ENCODE measurements around the gene MYD88.
"Not testable (repeated sequence)": the region's sequence is repeated elsewhere in the genome, so short reads cannot be mapped to it uniquely, and the experiment has no call there.

MYD88 gene

DNA sequence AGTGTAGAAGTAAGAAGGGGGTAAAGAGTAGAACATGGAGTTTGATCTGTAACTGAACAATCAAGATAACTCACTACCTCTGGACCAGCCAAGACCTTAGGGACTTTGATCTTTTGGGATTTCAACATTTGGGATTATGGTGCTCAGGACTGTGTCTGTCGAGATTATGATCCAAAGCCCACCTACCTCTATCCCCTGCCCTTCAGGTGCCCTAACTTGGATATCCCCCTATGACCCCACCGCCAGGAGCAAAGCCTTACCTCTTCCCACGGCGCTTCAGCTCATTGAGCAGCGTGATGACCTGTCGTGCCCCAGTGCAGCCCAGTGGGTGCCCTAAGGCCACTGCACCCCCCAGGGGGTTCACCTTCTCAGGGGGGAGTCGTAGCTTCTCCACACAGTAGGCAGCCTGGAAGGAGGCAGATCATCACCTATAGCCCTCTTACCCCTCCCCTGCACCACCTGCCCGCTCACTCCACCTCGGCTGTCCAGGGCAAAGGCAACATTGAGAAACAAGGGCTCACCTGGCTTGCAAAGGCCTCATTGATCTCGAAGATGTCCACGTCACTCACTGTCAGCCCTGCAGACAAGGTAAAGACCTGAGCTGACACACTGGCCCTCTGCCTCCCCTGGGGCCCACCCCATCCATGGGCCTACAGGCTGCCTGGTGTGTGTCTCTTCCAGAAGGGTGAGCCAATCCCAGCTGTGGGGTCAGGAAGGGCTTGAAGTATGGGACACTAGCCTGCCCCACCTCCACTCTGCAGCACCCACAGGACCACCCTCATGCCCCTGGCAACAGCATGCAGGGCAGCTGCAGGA lies 12.9 kb upstream of the MYD88 start:
- H4K20me1 ChIP-seq = peaks cover 97% of the 10 kb centered on the region

DNA sequence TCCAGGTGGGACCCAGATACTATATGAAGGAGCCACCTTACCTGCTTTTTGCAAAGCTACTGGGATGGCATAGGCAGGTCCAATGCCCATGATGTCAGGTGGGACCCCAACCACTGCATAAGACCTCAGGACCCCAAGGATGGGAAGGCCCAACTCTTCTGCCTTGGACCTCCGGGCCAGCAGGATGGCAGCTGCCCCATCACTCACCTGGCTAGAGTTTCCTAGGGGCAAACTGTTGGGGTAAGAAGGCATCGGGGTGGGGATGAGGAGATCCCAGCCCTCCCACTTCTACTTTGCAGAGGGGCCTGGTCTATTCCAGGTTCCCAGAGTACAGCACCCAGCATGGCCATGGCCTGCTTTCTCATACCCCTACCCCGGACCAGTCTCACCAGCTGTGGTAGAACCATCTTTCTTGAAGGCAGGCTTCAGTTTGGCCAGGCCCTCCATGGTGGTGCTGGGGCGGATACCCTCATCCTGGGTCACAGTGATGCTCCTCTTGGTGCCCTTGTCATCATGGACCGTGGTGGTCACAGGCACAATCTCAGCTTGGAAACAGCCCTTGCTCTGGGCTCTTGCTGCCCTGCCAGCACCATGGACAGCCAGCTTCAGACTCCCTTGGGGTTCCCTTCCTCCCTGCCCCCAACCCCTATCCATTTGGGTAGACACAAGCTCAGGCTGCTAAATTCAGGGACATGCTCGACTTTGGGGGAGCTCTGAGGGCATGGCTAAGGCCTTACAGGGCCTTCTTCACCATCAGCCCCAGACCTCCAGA lies 12.2 kb upstream of the MYD88 start:
- Histone ChIP-seq H4K20me1 (peaks cover 99% of the 10 kb centered on the region), H3K4me1 (peaks cover 15% of the 10 kb centered on the region), H3K27me3 (no peaks in the 10 kb centered on the region)

More for the DNA sequence above, 12.9 kb upstream of the MYD88 start:
- no peak for TF ChIP-seq Cebpa-rat (IDR thresholded peaks at IDR 0.05)
- Histone ChIP-seq H3K9me3 (no peaks in the 10 kb centered on the region), H3K27ac (no peak overlapping the region), H3K4me1 (peaks cover 10% of the 10 kb centered on the region), H3K4me2 (no peak overlapping the region), H3K36me3 (peaks cover 99% of the 10 kb centered on the region), H3K9ac (no peak overlapping the region), H3K27me3 (no peaks in the 10 kb centered on the region), H3K4me3 (no peak overlapping the region)

DNA sequence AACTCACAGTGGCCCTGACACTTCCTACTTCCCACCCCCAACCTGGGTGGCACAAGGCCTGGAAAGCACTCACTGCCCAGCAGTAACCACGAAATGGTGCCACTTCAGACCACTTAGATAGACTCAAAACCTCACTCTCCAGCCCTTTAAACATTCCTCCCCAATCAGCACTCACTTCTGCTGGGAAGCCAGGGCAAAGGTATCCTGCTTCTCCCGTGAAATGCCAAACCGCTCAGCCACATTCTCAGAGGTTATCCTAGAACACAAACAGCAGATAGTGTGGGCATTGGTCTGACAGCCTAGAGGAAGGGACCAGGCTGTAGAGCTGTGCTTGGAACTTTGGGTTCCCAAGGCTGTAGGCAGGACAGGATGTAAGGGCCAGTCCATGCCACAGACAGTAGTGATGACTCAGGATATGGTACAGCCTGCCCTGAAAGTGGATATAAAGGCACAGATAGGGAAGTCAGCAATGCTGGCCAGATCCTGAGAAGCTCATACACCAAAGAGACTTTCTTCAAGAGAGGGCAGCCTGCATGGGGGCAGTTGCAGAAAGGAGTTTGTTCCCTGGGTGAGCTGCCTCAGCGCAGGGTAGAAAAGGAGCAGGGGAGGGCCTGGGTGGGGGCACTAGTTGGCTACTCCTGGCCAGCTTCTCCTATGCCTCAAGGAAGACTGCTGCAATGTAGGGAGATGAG lies 10.7 kb upstream of the MYD88 start:
- H3K27me3 ChIP-seq = no peaks in the 10 kb centered on the region
- H3K27ac ChIP-seq = no peak overlapping the region
- no peak overlapping the region for H3K4me2 ChIP-seq
- H3K4me3 ChIP-seq = no peak overlapping the region
- peaks cover 99% of the 10 kb centered on the region for H4K20me1 ChIP-seq
- peaks cover 99% of the 10 kb centered on the region for H3K36me3 ChIP-seq
- peaks cover 19% of the 10 kb centered on the region for H3K4me1 ChIP-seq
- TF ChIP-seq Cebpa-rat (IDR thresholded peaks at IDR 0.05) = no peak
- no peak overlapping the region for H3K9ac ChIP-seq
- no peaks in the 10 kb centered on the region for H3K9me3 ChIP-seq

More for the DNA sequence above, 12.2 kb upstream of the MYD88 start:
- no peak for TF ChIP-seq Cebpa-rat (IDR thresholded peaks at IDR 0.05)
- H3K4me2 ChIP-seq = no peak overlapping the region
- H3K4me3 ChIP-seq = no peak overlapping the region
- H3K9me3 ChIP-seq = no peaks in the 10 kb centered on the region
- no peak overlapping the region for H3K27ac ChIP-seq
- H3K9ac ChIP-seq = no peak overlapping the region
- H3K36me3 ChIP-seq = peaks cover 99% of the 10 kb centered on the region

DNA sequence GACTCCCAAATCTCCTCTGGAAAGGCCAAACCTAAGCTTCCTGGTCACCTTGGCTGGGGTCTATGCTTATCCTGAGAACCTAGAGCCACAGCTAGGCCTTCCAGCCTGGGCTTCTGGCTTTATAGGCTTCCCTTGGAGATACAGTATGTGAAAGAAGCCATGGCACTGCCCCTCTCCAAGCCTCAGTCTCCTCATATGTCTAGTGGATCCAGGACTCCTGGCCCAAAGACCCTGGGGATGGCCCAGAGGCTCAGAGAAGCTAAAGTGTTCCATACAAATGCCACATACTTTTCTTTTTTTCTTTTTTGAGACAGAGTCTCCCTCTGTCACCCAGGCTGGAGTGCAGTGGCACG lies 10.2 kb upstream of the MYD88 start:
- Histone ChIP-seq H3K9me3 (no peaks in the 10 kb centered on the region), H3K27me3 (no peaks in the 10 kb centered on the region), H3K36me3 (peaks cover 99% of the 10 kb centered on the region), H4K20me1 (peaks cover 99% of the 10 kb centered on the region), H3K4me1 (peaks cover 23% of the 10 kb centered on the region), H3K27ac (no peak overlapping the region), H3K4me3 (no peak overlapping the region), H3K4me2 (no peak overlapping the region), H3K9ac (no peak overlapping the region)
- no peak for TF ChIP-seq Cebpa-rat (IDR thresholded peaks at IDR 0.05)

DNA sequence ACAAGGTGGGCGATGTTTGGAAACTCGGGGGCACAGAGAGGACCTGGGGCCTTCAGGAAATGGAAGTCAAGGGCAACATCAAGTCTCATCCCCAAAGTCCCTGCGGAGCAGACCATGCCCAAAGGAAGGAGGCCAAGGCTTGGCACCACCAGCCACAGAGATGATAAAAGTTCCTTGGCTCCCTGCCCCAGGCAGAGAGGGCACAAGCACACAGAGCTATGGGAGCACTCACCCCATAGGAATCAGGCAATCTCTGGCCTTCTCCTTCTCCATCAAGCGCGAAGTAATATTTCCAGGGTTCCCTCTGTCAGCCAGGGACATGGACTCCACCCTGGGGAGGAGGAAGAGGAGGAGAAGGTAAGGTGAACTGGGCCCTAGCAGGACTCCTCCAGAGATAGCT lies 9.4 kb upstream of the MYD88 start:
- peaks cover 99% of the 10 kb centered on the region for H4K20me1 ChIP-seq
- no peak overlapping the region for H3K4me2 ChIP-seq
- no peak overlapping the region for H3K9ac ChIP-seq
- no peaks in the 10 kb centered on the region for H3K9me3 ChIP-seq
- no peak for TF ChIP-seq Cebpa-rat (IDR thresholded peaks at IDR 0.05)
- H3K4me3 ChIP-seq = no peak overlapping the region
- H3K27me3 ChIP-seq = no peaks in the 10 kb centered on the region
- H3K27ac ChIP-seq = no peak overlapping the region
- H3K36me3 ChIP-seq = peaks cover 100% of the 10 kb centered on the region
- peaks cover 23% of the 10 kb centered on the region for H3K4me1 ChIP-seq

DNA sequence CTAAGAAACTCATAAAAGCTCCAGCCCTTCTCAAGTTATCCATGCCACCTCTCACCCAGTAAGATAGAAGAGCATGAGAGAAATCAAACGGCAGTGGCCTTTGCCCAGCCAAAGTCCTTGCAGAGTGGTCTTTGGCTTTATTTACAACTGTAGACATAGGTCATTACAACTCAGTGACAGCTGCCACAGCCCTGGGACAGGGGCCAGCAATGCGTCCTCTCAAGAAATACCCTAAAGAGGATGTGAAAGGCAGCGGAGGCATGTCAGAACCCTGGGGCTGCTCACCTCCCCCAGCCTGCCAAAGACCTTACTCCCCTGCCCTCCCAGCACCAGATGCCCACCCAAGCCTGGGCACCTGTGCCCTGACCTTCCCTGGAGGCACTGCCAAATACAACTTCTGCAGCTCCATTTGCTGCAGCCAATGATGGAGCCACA lies 7.8 kb upstream of the MYD88 start:
- TF ChIP-seq Cebpa-rat (IDR thresholded peaks at IDR 0.05) = no peak
- Histone ChIP-seq H3K36me3 (peaks cover 95% of the 10 kb centered on the region), H3K27me3 (no peaks in the 10 kb centered on the region), H3K9me3 (no peaks in the 10 kb centered on the region), H3K4me2 (peak overlapping the region; percentile 45), H3K27ac (no peak overlapping the region), H3K9ac (no peak overlapping the region), H3K4me1 (peaks cover 35% of the 10 kb centered on the region), H4K20me1 (peaks cover 100% of the 10 kb centered on the region), H3K4me3 (no peak overlapping the region)

DNA sequence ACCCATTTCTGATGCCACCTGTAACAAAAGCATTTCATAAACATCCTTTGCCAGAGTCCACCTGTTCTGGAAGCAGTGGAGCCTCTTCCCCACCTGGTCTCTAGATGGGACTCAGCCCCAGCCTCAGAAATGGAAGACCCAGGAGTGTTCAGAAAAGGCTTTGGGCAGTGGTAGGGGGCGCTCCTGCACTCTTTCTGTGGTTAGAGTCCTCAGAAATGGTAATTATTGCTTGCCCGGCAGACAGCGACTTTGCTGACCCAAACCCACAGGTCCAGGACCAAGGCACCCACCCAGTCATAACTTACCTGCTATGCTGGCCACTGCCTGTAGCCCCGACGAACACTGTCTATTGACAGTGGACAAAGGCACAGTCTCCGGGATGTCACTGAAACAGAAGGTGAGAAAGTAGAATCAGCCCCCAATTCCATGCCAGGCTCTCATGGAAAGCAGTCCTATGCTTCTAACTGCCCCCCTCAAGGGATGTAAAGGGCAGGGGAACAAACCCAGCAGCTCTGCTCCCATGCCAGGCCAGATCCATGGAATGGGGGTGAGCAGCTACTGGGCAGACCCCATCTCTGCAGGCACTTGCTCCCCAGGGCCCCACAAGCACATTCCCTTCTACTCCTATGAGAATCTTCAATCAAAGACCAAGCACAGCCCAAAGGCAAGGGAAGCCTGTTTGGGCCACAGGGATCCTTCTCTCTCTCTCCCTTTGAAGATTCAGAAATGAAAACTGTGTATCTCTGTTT lies 6.7 kb upstream of the MYD88 start:
- no peaks in the 10 kb centered on the region for H3K27me3 ChIP-seq
- H3K9me3 ChIP-seq = no peaks in the 10 kb centered on the region
- no peak overlapping the region for H3K27ac ChIP-seq
- peaks cover 84% of the 10 kb centered on the region for H3K36me3 ChIP-seq
- H3K4me3 ChIP-seq = no peak overlapping the region
- TF ChIP-seq Cebpa-rat (IDR thresholded peaks at IDR 0.05) = no peak
- H3K4me2 ChIP-seq = no peak overlapping the region
- H3K9ac ChIP-seq = no peak overlapping the region
- peaks cover 100% of the 10 kb centered on the region for H4K20me1 ChIP-seq
- peaks cover 38% of the 10 kb centered on the region for H3K4me1 ChIP-seq

DNA sequence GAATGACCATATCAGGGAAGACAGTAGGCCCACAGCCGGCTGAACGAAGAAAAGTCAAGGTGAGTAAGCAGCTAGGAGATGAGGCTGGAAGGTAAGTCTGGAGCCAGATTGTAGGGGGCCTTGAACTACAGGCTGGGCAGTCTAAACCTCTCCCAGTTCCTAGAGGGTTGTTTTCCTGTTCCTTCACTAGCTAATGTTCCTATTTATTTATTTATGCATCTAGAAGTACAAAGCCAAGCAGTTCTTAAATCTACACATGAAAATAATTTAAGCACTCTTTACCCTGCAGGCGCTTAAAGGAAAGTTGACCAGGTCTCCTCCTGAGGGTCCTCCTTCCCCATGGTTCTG lies 5.3 kb upstream of the MYD88 start:
- H3K9me3 ChIP-seq = no peaks in the 10 kb centered on the region
- no peak for TF ChIP-seq Cebpa-rat (IDR thresholded peaks at IDR 0.05)
- H3K4me3 ChIP-seq = no peak overlapping the region
- H3K4me1 ChIP-seq = peaks cover 48% of the 10 kb centered on the region
- no peak overlapping the region for H3K9ac ChIP-seq
- no peak overlapping the region for H3K27ac ChIP-seq
- peaks cover 87% of the 10 kb centered on the region for H4K20me1 ChIP-seq
- H3K36me3 ChIP-seq = peaks cover 70% of the 10 kb centered on the region
- no peak overlapping the region for H3K4me2 ChIP-seq
- no peaks in the 10 kb centered on the region for H3K27me3 ChIP-seq

DNA sequence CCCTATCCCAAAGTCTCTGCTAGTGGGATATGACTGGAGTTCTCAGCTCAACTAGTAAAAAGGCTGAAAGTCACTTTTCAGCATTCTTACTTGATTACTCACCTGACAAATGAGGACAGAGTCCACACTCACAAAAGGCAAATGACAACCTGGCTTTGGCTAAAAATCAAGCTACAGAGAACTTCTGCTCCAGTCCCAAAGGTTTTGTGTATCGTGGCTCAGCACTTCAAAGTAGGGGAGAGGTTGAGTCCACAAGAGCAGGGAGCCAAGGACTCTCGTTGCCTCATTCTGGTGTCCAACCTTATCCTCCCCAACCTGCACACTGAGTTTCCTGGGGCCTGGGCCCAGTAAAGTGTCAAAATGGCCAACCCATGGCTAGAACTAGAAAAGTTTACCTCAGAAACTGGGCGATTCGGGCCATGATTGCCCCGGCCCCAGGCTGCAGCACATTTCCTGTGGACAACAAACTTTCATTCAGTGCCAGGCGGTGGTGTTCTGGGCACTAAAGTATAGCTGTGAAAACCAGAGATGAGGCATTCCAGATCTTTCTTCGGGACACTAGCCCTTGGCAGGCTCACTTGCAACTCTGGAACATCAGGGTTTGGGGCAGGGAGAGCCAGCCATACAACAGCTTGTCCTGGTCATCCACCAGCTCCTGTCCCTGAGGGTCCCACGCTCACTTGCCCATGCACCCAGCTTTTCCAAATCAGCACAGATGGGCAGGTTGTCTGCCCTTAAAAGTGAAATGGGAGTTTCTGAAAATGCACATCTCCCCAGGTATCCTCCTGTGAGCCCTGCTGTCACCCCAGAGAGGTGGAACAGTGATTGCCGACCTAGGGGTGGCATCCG lies 4.7 kb upstream of the MYD88 start:
- Histone ChIP-seq H3K4me3 (no peak overlapping the region), H3K9me3 (no peaks in the 10 kb centered on the region), H3K4me2 (no peak overlapping the region), H3K4me1 (peaks cover 48% of the 10 kb centered on the region), H3K27ac (no peak overlapping the region), H4K20me1 (peaks cover 81% of the 10 kb centered on the region), H3K36me3 (peaks cover 64% of the 10 kb centered on the region), H3K9ac (no peak overlapping the region), H3K27me3 (no peaks in the 10 kb centered on the region)
- no peak for TF ChIP-seq Cebpa-rat (IDR thresholded peaks at IDR 0.05)

DNA sequence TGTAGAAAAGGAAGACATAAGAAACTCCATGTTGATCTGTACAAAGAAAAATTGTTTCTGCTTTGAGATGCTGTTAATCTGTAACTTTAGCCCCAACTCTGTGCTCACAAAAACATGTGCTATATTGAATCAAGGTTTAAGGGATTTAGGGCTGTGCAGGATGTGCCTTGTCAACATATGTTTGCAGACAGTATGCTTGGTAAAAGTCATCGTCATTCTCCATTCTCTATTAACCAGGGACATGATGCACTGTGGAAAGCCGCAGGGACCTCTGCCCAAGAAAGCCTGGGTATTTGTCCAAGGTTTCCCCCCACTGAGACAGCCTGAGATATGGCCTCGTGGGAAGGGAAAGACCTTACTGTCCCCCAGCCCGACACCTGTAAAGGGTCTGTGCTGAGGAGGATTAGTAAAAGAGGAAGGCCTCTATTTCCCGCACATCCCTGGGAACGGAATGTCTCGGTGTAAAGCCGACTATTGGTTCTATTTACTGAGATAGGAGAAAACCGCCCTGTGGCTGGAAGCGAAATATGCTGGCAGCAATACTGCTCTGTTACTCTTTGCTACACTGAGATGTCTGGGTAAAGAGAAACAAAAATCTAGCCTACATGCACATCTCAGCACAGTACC lies 3.8 kb upstream of the MYD88 start:
- not testable (repeated sequence) for H3K27me3 ChIP-seq, H3K27ac ChIP-seq, H3K9me3 ChIP-seq, H3K4me3 ChIP-seq
- H3K9ac ChIP-seq = 0 out of 2 replicates have a peak overlapping the region, but pooled peaks have one; percentile 91
- peaks cover 53% of the 10 kb centered on the region for H3K4me1 ChIP-seq
- peak overlapping the region; percentile 97 for H3K4me2 ChIP-seq
- peaks cover 56% of the 10 kb centered on the region for H3K36me3 ChIP-seq
- peaks cover 75% of the 10 kb centered on the region for H4K20me1 ChIP-seq

DNA sequence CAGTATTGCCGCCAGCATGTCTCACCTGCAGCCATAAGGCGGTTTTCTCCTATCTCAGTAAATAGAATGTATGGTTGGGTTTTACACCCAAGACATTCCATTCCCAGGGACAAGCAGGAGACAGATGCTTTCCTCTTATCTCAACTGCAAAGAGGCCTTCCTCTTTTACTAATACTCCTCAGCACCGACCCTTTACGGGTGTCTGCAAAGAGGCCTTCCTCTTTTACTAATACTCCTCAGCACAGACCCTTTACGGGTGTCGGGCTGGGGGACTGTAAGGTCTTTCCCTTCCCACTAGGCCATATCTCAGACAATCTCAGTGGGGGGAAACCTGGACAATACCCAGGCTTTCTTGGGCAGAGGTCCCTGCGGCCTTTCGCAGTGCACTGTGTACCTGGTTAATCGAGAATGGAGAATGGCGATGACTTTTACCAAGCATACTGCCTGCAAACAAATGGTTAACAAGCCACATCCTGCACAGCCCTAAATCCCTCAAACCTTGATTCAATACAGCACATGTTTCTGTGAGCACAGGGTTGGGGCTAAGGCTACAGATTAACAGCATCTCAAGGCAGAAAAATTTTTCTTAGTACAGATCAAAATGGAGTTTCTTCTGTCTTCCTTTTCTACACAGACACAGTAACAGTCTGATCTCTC lies 2.7 kb upstream of the MYD88 start:
- H3K27me3 ChIP-seq, H3K9me3 ChIP-seq: not testable (repeated sequence)
- peaks cover 75% of the 10 kb centered on the region for H4K20me1 ChIP-seq
- peak overlapping the region; percentile 82 for H3K27ac ChIP-seq
- peak overlapping the region; percentile 97 for H3K4me2 ChIP-seq
- H3K4me1 ChIP-seq = peaks cover 53% of the 10 kb centered on the region
- H3K36me3 ChIP-seq = peaks cover 50% of the 10 kb centered on the region
- H3K9ac ChIP-seq = peak overlapping the region; percentile 91
- peak overlapping the region; percentile 95 for H3K4me3 ChIP-seq

Measured in BLaER1 (cell line).